HG02870 (cell line): ENCODE measurements around the gene NPPA.

Experiments used
- ATAC-seq: cut with Tn5 transposase; IDR thresholded peaks from one replicate; pipeline ENCODE4 v1.9.1; 2021; ENCODE audit warnings: mild to moderate bottlenecking, moderate library complexity; ENCODE audit not compliant: unreplicated experiment

The NPPA gene

GRCh38 chr1:11845641-11846335 lies 1.8 kb downstream of the NPPA start:
- no peak for ATAC-seq

DNA sequence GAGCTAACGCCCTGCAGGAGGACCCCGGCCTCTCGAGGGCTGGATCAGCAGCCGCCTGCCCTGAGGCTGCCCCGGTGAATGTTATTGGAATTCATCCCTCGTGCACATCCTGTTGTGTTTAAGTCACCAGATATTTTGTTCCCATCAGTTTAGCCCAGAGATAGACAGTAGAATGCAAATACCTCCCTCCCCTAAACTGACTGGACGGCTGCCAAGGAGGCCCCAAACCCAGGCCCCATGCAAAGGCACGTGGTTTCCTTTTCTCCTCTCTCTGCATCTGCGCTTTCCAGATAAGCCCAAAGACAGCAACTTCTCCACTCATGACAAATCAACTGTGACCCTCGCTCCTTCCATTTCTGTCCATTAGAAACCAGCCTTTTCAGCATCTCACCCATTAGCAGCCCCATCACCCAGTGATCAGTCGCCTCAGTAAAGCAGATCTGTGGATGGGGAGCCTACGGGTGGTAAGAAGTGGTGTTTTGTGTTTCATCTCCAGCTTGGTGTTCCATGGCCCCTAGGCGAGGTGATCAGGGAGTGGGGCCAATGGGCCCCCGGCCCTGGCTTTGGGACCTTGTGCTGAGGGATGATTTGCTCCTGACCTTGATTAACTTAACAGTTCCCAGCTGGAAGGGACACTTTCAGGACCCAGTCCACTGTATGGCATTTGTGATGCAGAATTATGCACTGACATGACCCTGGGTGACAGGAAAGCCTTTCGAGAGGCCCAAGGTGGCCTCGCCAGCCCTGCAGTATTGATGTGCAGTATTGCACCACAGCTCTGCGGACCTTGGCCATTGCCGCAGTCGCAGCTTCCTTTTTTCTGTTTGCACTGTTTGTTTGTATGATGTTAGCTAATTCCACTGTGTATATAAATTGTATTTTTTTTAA lies 5.2 kb downstream of the NPPA start:
- ATAC-seq = no peak

GRCh38 chr1:11841245-11842153 lies 6.1 kb downstream of the NPPA start:
- no peak for ATAC-seq

DNA sequence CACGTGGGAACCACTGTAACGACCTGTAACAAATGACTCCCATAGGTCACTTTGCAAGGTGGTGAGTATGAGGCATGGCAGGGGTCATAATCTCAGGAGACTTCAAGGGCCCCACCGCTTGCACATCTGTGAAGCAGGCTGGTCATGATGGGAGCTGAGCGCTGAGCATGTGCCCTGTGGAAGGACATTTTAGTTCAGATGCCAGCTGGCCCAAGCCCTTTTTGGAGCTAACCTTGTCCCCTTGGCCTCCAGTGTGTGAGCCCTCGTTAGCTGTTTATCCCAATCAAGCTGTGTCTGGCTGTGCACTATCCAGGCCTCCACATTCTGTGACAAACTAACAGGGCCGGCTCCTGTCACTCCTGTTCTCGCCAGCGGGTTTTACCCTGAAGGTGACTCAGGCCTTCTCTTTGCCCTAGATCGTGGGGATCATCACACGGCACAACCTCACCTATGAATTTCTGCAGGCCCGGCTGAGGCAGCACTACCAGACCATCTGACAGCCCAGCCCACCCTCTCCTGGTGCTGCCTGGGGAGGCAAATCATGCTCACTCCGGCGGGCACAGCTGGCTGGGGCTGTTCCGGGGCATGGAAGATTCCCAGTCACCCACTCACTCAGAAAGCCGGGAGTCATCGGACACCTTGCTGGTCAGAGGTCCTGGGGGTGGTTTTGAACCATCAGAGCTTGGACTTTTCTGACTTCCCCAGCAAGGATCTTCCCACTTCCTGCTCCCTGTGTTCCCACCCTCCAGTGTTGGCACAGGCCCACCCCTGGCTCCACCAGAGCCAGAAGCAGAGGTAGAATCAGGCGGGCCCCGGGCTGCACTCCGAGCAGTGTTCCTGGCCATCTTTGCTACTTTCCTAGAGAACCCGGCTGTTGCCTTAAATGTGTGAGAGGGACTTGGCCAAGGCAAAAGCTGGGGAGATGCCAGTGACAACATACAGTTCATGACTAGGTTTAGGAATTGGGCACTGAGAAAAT lies 7.6 kb downstream of the NPPA start:
- no peak for ATAC-seq

- no peak for ATAC-seq
Measured at GRCh38 chr1:11838349-11839272, 9.0 kb downstream of the NPPA start.

- no peak for ATAC-seq
Measured at GRCh38 chr1:11837767-11838348, 9.7 kb downstream of the NPPA start.

GRCh38 chr1:11836955-11837766 lies 10.4 kb downstream of the NPPA start:
- ATAC-seq = no peak

GRCh38 chr1:11835441-11836225 lies 11.9 kb downstream of the NPPA start:
- no peak for ATAC-seq

DNA sequence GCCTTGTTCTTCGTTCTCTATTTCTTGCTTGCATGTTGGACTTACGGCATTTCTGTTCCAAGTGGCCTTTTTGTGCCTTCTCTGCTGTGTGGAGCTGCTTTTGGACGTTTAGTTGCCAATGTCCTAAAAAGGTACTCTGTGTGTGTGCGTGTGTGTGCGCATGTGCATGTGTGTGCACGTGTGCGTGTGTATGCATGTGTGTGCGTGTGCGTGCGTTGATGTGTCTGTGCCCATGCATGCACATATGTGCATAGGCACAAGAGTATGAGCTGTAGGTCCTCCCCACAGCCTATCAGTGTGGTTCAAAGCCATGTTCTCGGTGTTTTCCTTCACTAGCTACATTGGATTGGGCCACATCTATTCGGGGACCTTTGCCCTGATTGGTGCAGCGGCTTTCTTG lies 13.7 kb downstream of the NPPA start:
- ATAC-seq = no peak

GRCh38 chr1:11833497-11833896 lies 14.1 kb downstream of the NPPA start:
- no peak for ATAC-seq

GRCh38 chr1:11831945-11832725 lies 15.4 kb downstream of the NPPA start:
- ATAC-seq = no peak

DNA sequence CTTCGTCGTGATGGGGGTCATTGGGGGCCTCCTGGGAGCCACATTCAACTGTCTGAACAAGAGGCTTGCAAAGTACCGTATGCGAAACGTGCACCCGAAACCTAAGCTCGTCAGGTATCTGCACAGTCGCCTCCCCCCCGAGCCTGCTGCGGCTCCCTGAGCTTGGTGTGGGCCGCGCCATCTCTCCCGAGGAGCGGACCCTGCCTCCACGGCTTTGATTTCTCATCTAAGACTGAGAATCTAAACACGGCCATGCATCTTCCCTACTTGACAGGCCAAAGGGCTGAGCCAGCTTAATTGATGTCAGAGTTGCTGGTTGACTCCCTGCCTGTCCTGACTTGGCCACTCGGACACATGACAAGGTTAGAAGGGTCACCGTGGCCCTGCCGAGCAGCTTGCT lies 19.1 kb downstream of the NPPA start:
- ATAC-seq = no peak

DNA sequence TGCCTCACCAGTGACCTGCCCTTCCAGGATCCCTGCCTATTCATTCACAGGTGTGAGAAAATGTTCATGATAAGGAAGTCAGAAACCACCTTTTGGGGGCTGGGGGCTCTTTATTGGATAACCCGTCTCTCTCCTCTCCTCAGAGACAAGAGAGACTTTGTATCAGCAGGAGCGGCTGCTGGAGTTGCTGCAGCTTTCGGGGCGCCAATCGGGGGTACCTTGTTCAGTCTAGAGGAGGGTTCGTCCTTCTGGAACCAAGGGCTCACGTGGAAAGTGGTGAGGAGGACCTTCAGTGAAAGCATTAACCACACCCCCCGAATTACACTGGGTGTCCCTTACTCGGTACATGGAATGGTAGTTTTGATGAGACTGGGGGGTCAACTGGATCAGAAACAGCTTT lies 20.6 kb downstream of the NPPA start:
- no peak for ATAC-seq

DNA sequence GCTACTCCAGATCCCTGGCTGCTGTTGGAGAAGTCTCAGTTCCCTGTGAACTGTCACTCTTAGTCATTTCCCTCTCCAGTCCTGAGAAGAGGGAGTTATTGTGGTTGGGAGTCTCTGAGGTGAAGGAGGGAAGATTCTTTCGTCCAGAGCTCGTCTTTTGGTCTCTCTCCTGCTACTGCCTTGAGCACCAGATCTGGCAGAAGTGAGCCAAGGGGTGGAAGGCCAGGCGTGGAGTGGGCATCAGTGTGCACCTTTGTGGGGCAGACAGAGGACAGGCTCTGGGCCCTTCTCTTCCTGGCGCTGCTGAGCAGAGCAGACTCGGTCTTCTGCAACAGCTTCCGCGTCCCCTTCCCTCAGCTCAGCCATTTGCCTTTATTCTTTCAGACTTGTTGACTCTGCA lies 22.5 kb downstream of the NPPA start:
- ATAC-seq = no peak

DNA sequence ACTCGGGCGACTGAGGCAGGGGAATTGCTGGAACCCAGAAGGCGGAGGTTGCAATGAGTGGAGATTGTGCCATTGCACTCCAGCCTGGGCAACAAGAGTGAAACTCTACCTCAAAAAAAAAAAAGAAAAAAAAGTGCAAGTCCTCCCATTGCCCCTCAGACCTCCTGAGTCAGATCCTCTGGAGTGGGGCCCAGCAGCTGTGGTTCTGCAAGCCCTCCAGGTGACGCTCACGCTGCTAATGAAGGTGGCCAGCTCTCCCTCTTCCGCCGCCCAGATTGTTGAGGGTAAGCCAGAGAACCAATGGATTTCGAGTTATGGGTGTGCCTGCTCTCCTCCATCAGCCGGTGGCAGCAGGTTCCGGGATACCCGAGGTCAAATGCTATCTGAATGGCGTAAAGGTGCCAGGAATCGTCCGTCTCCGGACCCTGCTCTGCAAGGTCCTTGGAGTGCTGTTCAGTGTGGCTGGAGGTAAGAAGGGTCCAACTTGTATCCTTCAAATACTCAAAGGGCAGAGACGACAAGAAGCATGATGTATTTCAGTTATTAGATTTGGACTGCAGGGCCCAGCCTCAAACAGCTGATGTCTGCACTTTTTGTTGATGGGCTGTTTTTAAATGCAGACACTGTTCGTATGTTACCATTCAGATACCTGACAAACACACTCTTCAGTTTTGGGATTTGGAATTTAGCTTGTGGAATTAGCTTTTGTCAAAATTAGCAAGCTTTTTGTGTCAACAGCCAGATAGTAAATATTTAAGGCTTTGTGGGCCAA lies 24.0 kb downstream of the NPPA start:
- no peak for ATAC-seq

- ATAC-seq = no peak
Measured at GRCh38 chr1:11822091-11822490, 25.5 kb downstream of the NPPA start.
